ENCODE results near the gene JARID2.

GRCh38 chr6:15434823-15435380 is 189.0 kb downstream of the JARID2 start:
- TF ChIP-seq CTCF (conservative IDR thresholded peaks at IDR 0.05; ENCODE audit: low read depth, low read length) (no peak), MAFK (IDR thresholded peaks at IDR 0.05; ENCODE audit: low read depth, low read length) (no peak), POLR2A (IDR thresholded peaks at IDR 0.05; ENCODE audit: low read depth, low read length) (no peak), NFE2L2 (IDR thresholded peaks at IDR 0.05; ENCODE audit: low read depth, low read length) (no peak), USF2 (IDR thresholded peaks at IDR 0.05; ENCODE audit: low read depth, low read length) (no peak), RFX5 (IDR thresholded peaks at IDR 0.05; ENCODE audit: low read depth, low read length) (no peak), RAD21 (IDR thresholded peaks at IDR 0.05; ENCODE audit: low read length) (no peak)
